NCI-H2107 (cell line): ENCODE measurements around the gene SLC38A7.
"Not testable (repeated sequence)": the region's sequence is repeated elsewhere in the genome, so short reads cannot be mapped to it uniquely, and the experiment has no call there.

ENCODE experiments used
- DNase-seq: peaks from one replicate; lab custom pipeline; 2025; lab: John Stamatoyannopoulos, UW

SLC38A7 gene

GRCh38 chr16:58678269-58678668, 6.3 kb downstream of the SLC38A7 start:
- no peak for DNase-seq

GRCh38 chr16:58670946-58671583, 13.5 kb downstream of the SLC38A7 start:
- no peak for DNase-seq

DNA sequence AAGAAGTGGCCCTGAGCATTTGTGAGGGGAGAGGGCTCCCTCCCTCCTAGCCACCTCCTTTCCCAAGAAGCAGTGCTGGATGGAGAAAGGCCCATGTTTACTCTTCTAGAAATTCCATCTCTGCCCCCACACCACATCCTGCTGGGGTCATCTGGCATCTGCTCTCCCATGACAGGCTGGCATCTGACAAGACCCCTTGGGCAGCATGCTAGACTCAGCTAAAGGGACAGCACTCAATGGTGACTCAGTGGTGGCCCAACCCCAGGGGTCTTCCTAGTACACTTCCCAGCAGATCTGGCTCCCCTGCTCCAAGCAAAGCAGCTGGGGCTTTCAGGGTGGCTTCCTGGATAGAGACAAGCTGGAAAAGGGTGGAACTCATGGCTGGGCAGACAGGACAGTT, 14.4 kb downstream of the SLC38A7 start:
- DNase-seq, result no peak

DNA sequence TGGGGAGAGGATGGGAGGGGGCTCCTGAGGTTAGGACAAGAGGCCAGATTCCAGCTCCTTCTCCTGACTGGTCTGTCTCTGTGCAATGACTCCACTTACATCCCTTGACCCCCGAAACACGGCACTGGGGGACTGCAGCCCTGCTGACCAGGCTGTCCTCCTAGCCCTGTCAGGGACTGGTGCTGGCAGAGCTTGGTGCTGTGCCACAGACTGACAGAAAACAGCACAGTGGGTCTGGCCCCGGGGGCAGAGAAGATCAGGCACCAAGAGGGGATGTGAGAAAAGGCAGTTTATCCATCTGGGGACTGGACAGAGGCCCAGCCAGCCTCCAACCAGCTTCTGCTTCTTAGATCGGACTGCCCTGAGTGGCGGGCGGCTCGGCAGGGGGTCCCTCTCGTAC, 19.4 kb downstream of the SLC38A7 start:
- no peak for DNase-seq

DNA sequence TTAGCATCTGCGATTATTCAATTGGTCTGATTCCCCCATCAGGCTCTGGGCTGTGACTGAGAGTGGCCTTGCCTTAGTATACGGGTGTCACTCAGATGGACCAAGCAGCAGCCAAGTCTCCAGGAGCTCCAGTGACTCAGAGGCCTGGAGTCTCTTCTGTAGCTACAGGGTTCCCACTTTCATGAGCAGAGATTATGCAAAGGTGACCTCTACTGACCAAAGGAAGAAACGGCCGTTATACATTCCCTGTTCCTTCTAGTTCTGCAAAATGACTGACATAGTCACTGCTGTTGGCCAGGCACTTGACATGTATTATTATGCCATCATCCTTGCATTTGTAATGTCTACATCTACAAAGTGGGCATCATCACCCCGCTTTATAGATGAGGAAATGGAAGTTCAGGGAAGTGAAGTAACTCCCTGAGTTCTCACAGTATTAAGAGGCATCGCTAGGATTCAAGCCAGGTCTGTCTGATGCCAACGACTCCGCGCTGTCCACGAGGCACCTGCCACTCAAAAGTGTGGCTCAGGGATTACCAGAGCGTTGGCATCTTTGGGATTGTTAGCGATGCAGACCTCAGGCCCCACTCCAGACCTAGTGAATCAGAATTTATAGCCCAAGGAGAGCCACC, 23.3 kb downstream of the SLC38A7 start:
- DNase-seq, result peak; percentile 3

- DNase-seq, result not testable (repeated sequence)
These were observed 24.7 kb downstream of the SLC38A7 start for GRCh38 chr16:58659911-58660310.

GRCh38 chr16:58658796-58659211, 25.8 kb downstream of the SLC38A7 start:
- no peak for DNase-seq

- no peak for DNase-seq
These were observed 27.7 kb downstream of the SLC38A7 start for GRCh38 chr16:58656899-58657298.

DNA sequence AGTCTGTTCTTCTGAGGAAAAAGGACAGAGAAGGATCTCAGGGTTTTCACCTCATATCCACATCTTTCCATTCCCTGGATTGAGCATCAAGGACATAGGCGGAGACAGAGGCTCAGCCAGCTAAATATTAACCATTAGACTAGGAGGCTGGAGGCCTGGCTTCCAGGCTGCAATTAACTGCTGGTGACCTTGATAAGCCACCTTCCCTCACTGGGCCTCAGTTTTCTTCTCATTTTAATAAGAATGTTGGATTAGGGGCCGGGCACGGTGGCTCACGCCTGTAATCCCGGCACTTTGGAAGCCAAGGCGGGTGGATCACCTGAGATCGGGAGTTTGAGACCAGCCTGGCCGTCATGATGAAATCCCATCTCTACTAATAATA, 29.4 kb downstream of the SLC38A7 start:
- DNase-seq, result no peak

DNA sequence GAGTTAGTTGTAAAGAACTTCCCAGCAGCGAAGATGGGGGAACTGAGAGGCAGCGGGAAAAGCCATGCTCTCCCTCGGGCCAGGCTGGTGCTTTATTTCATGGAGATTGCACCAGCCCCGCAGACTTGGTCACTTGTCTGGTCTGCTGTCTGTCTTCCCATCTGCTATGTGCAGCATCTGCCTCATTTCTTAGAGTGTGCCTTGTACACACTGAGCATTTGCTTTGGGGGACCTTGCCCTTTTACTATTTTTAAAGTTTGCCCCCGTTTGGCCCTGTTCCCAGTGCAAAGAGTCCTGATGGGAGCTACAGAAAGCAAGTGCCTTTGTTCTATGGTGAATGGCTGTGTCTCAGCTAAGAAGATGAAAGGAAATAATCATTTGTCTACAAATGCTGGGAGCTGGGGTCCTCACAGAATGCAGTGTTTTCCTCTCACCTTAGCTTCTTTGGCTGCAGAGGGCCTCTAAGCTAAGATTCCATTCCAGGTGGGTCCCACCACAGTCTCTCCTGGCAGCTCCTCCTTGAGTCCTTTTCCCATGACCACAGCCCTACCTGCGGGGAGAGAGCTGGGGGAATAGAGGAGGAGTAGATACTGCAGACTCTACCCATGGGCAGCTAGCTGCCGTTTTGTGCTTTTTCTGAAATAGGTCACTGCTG, 29.9 kb downstream of the SLC38A7 start:
- no peak for DNase-seq

DNA sequence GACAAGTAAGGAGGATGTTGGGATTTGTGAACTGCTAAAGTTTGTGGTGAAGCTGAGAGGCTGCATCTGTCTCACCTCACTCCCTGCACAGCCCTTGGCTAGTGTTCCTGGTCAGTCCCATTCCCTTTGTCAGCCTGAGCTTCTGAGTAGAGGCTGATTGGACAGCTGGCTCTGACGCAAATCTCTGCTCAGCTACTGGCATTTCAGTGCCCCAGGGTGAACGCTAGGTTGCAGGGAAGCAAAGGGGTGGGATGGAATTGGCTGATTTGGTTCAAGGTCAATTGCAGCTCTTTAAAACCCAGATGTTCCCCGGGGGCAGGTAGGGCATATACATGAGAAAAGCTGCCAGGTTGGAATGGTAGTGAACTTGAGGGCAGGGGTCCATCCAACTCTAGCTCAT, 31.8 kb downstream of the SLC38A7 start:
- DNase-seq, result no peak

DNA sequence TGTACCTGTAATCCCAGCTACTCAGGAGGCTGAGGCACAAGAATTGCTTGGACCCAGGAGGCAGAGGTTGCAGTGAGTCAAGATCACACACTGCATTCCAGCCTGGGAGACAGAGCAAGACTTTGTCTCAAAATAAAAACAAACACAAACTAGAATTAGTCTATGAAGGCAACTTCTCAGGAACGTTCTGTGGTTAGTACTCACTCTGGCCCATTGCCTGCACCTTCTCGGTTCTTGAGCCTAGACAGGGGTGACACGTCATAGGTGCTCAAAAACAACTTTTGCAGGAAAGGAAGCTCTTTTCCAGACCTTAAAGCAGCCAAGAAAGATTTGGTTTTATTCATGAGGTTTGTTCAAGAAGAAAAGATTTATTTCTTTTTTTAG, 32.6 kb downstream of the SLC38A7 start:
- no peak for DNase-seq

DNA sequence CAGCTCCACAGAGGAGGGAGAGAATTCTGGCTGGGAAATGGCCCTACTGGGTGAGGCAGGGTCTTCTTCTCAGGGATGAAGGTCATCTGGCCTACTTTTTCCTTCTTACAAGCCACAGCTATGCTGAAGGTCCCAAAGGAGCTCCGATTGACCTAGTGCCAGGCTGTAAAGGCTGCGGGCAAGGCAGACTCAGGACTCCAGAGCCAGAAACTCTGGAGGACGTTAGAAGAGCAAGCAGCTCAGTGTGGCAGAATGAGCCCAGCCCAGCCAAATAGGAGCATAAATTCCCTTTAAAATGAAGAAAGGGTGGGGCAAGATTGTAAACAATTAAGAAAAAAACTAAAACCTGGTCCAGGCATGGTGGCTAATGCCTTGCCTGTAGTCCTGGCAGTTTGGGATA, 34.9 kb downstream of the SLC38A7 start:
- DNase-seq, result no peak

DNA sequence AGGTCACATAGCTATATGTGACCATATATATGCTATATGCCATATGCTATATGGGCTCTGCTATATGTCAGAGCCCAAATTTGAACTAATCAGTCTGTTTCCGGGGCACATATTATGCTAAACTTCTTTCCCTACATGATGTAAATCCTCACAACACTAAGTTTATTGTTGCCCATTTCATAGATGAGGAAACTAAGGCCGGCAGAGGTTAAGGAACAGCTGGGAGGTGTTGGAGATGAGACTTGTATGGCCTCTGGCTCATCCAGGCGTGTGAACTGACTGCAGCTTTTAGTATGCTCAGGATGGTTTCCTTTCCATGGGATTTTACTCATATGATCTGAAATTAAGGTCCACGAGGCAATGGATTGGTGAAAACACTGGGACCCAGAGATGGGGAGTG, 37.5 kb downstream of the SLC38A7 start:
- no peak for DNase-seq

DNA sequence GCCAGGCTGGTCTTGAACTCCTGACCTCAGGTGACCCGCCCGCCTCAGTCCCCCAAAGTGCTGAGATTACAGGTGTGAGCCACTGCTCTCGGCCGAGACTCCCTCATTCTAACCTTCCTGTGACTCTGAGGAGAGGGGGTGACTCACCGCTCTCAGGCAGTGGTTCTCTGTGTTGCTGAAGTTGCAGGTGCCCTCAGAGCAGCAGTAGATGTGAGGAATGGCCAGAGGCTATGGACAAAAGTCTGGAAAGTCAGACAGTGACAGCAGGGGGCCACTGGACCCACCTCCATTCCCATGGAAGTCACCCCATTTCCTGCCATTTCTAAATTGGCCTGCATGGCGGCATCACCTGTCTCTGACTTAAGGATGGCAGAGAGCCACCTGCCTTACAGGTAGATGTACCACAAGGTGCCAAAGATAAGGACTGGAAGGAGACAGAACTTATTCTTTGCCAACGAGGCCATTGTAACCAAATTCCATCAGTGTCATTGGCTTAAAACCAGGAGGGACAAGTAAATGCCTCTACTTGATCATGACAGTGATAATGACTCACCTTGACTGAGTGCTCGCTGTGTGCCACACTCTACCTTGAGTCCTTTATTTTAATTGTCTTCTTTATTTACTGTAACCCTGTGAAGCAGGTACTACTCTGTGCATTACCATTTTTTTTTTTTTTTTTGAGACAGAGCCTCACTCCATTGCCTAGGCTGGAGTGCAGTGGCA, 39.6 kb downstream of the SLC38A7 start:
- no peak for DNase-seq

GRCh38 chr16:58644108-58644507, 40.5 kb downstream of the SLC38A7 start:
- DNase-seq, result no peak

GRCh38 chr16:58640949-58641348, 43.6 kb downstream of the SLC38A7 start:
- no peak for DNase-seq

- no peak for DNase-seq
These were observed 44.7 kb downstream of the SLC38A7 start for GRCh38 chr16:58639836-58640235.

GRCh38 chr16:58639230-58639629, 45.3 kb downstream of the SLC38A7 start:
- DNase-seq, result no peak

- no peak for DNase-seq
These were observed 46.2 kb downstream of the SLC38A7 start for GRCh38 chr16:58638148-58639036.

GRCh38 chr16:58637021-58637420, 47.5 kb downstream of the SLC38A7 start:
- DNase-seq, result not testable (repeated sequence)

DNA sequence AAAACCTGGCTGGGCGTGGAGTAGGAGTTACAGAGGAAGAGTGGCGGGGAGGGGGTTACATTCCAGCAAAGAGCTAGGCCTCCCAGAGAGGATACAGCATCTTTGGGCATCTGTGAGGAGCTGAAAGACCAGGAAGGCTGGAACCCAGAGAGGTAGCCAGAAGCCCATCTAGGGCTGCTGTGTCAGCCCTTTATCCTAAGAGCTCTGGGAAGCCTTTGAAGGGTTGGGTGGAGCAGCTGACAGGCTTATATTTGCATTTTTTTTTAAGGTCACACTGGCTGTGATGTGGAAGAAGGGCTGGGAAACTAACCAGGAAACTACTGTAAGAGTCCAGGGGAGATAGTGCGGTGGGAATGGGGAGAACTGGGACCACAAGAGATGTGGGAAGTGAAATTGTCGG, 48.1 kb downstream of the SLC38A7 start:
- DNase-seq, result no peak
